GM23338 (cell line): ENCODE data around the gene MYOCD. TPM values are rescaled to one million over a fixed set of nuclear protein-coding genes. Genes with fewer than 3 reads are reported as not detected.

Experiments
- ATAC-seq: fragments of 200-7000 bp; cut with Tn5 transposase; 3 replicates; pipeline ENCODE4 v1.9.1; 2020
- DNase-seq: peaks from one replicate; pipeline ENCODE4 v3.0.0-alpha.2; 2015; ENCODE audit warnings: low spot score
- H2AFZ ChIP-seq: fragments of 200-600 bp; sonication (generic); 2 replicates; pipeline ENCODE4 v1.8.0; 2016; ENCODE audit warnings: antibody characterized with exemption, mild to moderate bottlenecking, moderate library complexity
- H3F3A ChIP-seq: fragments of 200-600 bp; sonication (generic); replicated peaks from 2 replicates; pipeline ENCODE4 v1.8.0; 2017; ENCODE audit warnings: antibody characterized with exemption, mixed run types, low read depth
- H3K27ac ChIP-seq: fragments of 200-600 bp; sonication (generic); 2 replicates; pipeline ENCODE4 v1.6.1; 2016; ENCODE audit warnings: low read depth
- H3K27me3 ChIP-seq: fragments of 200-600 bp; sonication (generic); 2 replicates; pipeline ENCODE4 v1.8.0; 2016; ENCODE audit warnings: mild to moderate bottlenecking, mixed run types, moderate library complexity; ENCODE audit not compliant: insufficient read depth
- H3K36me3 ChIP-seq: fragments of 200-600 bp; sonication (generic); 2 replicates; pipeline ENCODE4 v1.8.0; 2016; ENCODE audit warnings: mild to moderate bottlenecking; ENCODE audit not compliant: insufficient read depth
- H3K4me1 ChIP-seq: fragments of 200-600 bp; sonication (generic); 2 replicates; pipeline ENCODE4 v1.8.0; 2016; ENCODE audit warnings: mild to moderate bottlenecking, moderate library complexity; ENCODE audit not compliant: insufficient read depth
- H3K4me2 ChIP-seq: fragments of 200-600 bp; sonication (generic); 2 replicates; pipeline ENCODE4 v1.7.1; 2017; ENCODE audit warnings: mixed run types
- H3K4me3 ChIP-seq: fragments of 200-600 bp; sonication (generic); 2 replicates; pipeline ENCODE4 v1.6.1; 2016; ENCODE audit warnings: mixed run types
- H3K79me2 ChIP-seq: fragments of 200-600 bp; sonication (generic); replicated peaks from 2 replicates; pipeline ENCODE4 v1.8.0; 2017; ENCODE audit warnings: mild to moderate bottlenecking; ENCODE audit not compliant: insufficient read depth
- H3K9me2 ChIP-seq: fragments of 200-600 bp; sonication (generic); 2 replicates; pipeline ENCODE4 v1.8.0; 2017; ENCODE audit not compliant: insufficient read depth
- H4K20me1 ChIP-seq: fragments of 200-600 bp; sonication (generic); replicated peaks from 2 replicates; pipeline ENCODE4 v1.8.0; 2017; ENCODE audit warnings: mild to moderate bottlenecking; ENCODE audit not compliant: insufficient read depth
- H3K27ac Mint-ChIP-seq: 2 replicates; pipeline ENCODE4 v1.8.0; 2020; ENCODE audit warnings: inconsistent platforms, mild to moderate bottlenecking, moderate library complexity, mixed read lengths
- H3K27me3 Mint-ChIP-seq: 3 replicates; pipeline ENCODE4 v1.8.0; 2022; ENCODE audit warnings: low read depth, mild to moderate bottlenecking, moderate library complexity, mixed read lengths, inconsistent platforms; ENCODE audit not compliant: insufficient read depth, poor library complexity
- H3K36me3 Mint-ChIP-seq: 3 replicates; pipeline ENCODE4 v1.8.0; 2021; ENCODE audit warnings: low read depth, mild to moderate bottlenecking, inconsistent platforms, moderate library complexity, mixed read lengths
- H3K4me1 Mint-ChIP-seq: 3 replicates; pipeline ENCODE4 v1.8.0; 2020; ENCODE audit warnings: mild to moderate bottlenecking, inconsistent platforms, mixed read lengths
- H3K4me3 Mint-ChIP-seq: 3 replicates; pipeline ENCODE4 v1.8.0; 2021; ENCODE audit warnings: moderate library complexity, mild to moderate bottlenecking, inconsistent platforms, mixed read lengths
- H3K9me3 Mint-ChIP-seq: 3 replicates; pipeline ENCODE4 v1.8.0; 2020; ENCODE audit warnings: moderate library complexity, mild to moderate bottlenecking, inconsistent platforms, mixed read lengths
- CREB1 ChIP-seq: fragments of 250-450 bp; sonication (Bioruptor Pico); IDR thresholded peaks from 2 replicates; pipeline ENCODE4 v1.5.0; 2020; ENCODE audit warnings: low read depth, mild to moderate bottlenecking, moderate library complexity
- ETS1 ChIP-seq: IDR thresholded peaks from 2 replicates; pipeline ENCODE4 v1.6.1; 2016; ENCODE audit warnings: antibody characterized with exemption
- EZH2phosphoT487 ChIP-seq: fragments of 200-600 bp; sonication (generic); IDR thresholded peaks from one replicate; pipeline ENCODE4 v1.8.1; 2018; ENCODE audit warnings: antibody characterized with exemption; ENCODE audit not compliant: unreplicated experiment
- JUNB ChIP-seq: IDR thresholded peaks from one replicate; pipeline ENCODE4 v1.6.1; 2016; ENCODE audit warnings: antibody characterized with exemption; ENCODE audit not compliant: unreplicated experiment
- NANOG ChIP-seq: IDR thresholded peaks from 2 replicates; pipeline ENCODE4 v1.6.1; 2016; ENCODE audit warnings: antibody characterized with exemption, borderline replicate concordance
- POLR2AphosphoS5 ChIP-seq: IDR thresholded peaks from 2 replicates; pipeline ENCODE4 v1.6.1; 2016; ENCODE audit warnings: antibody characterized with exemption, low read depth
- ZNF114 ChIP-seq: fragments of 250-450 bp; sonication (Bioruptor Pico); IDR thresholded peaks from 2 replicates; pipeline ENCODE4 v1.5.0; 2020; ENCODE audit warnings: mild to moderate bottlenecking, moderate library complexity
- ZNF331 ChIP-seq: fragments of 250-450 bp; sonication (Bioruptor Pico); IDR thresholded peaks from 2 replicates; pipeline ENCODE4 v1.5.0; 2020; ENCODE audit warnings: low read depth, mild to moderate bottlenecking, moderate library complexity
- ZNF462 ChIP-seq: fragments of 250-450 bp; sonication (Bioruptor Pico); IDR thresholded peaks from 2 replicates; pipeline ENCODE4 v1.5.0; 2020; ENCODE audit warnings: mild to moderate bottlenecking, moderate library complexity
- polyA plus RNA-seq: library from polyadenylated mRNA; unstranded; fragments of >200 nt; fragmentation: Nextera tagmentation; extraction: Ambion mirVana; gene quantifications from 2 replicates; pipeline ENCODE4 v1.2.1, GENCODE V29; 2016
- total RNA-seq: library from RNA; depleted of rRNA; stranded (reverse); fragments of >200 nt; shearing (Covaris generic); gene quantifications from 2 replicates; pipeline ENCODE4 v1.2.3, GENCODE V29; 2014

MYOCD gene
- total and polyA plus RNA-seq, 2 experiments from 2014 or later: 0.80 to 2.4 TPM

GRCh38 chr17:12737740-12738469 is 72.2 kb downstream of the MYOCD start (continued):
- TF ChIP-seq ZNF462 (CRISPR knock-in tag): no peak
- no peak for TF ChIP-seq JUNB
- TF ChIP-seq CREB1: no peak
- no peak for TF ChIP-seq NANOG
- no peak for TF ChIP-seq POLR2AphosphoS5
- no peak for TF ChIP-seq ZNF114
- no peak for TF ChIP-seq ETS1
- TF ChIP-seq ZNF331 (CRISPR knock-in tag): no peak

GRCh38 chr17:12738624-12739023 is 72.9 kb downstream of the MYOCD start:
- H4K20me1 ChIP-seq: no peaks in the 10 kb centered on the region
- Mint-ChIP-seq H3K27ac (no peak overlapping the region), H3K4me3 (no peak overlapping the region), H3K9me3 (no peaks in the 10 kb centered on the region), H3K36me3 (no peaks in the 10 kb centered on the region), H3K4me1 (peaks cover 14% of the 10 kb centered on the region), H3K27me3 (peaks cover 2% of the 10 kb centered on the region)
- no peaks in the 10 kb centered on the region for H3K79me2 ChIP-seq
- no peak overlapping the region for H2AFZ ChIP-seq
- H3K9me2 ChIP-seq: no peaks in the 10 kb centered on the region
- no peaks in the 10 kb centered on the region for H3K4me1 ChIP-seq
- H3K4me2 ChIP-seq: no peak overlapping the region
- H3F3A ChIP-seq: no peaks in the 10 kb centered on the region
- ATAC-seq: no peak
- no peak overlapping the region for H3K27ac ChIP-seq
- no peaks in the 10 kb centered on the region for H3K36me3 ChIP-seq
- no peaks in the 10 kb centered on the region for H3K27me3 ChIP-seq
- H3K4me3 ChIP-seq: no peak overlapping the region
- no peak for DNase-seq
- TF ChIP-seq EZH2phosphoT487: no peak
- TF ChIP-seq ZNF462 (CRISPR knock-in tag): no peak
